Endothelial cell of umbilical vein (primary cell): ENCODE data around the gene LRRC8C.

Experiments
- CTCF ChIP-seq, 2 donors: IDR thresholded peaks; 1 replicate in 1 of 2; 2 replicates in 1 of 2; pipeline ENCODE4 v1.5.1; 2011; ENCODE audit warnings: low read length in 2 of 2, mild to moderate bottlenecking in 2 of 2, moderate library complexity in 2 of 2, control low read depth in 1 of 2, inconsistent platforms in 1 of 2, low read depth in 1 of 2; ENCODE audit not compliant: insufficient read depth in 1 of 2; ENCODE audit errors: extremely low read depth in 1 of 2
- EZH2 ChIP-seq: IDR thresholded peaks from 2 replicates; pipeline ENCODE4 v1.6.1; 2012; ENCODE audit warnings: borderline replicate concordance, low read depth, mild to moderate bottlenecking, moderate library complexity, low read length, inconsistent platforms; ENCODE audit not compliant: severe bottlenecking
- MAX ChIP-seq: IDR thresholded peaks from 2 replicates; pipeline ENCODE4 v1.6.1; 2011; ENCODE audit not compliant: insufficient read depth, insufficient read length
- POLR2A ChIP-seq: IDR thresholded peaks from 2 replicates; pipeline ENCODE4 v1.6.1; 2012; ENCODE audit warnings: low read depth, mild to moderate bottlenecking, control low read depth, low read length
- POLR2AphosphoS5 ChIP-seq: IDR thresholded peaks from 2 replicates; pipeline ENCODE4 v1.6.1; 2012; ENCODE audit warnings: low read depth, mild to moderate bottlenecking, control low read depth, low read length, moderate library complexity; ENCODE audit not compliant: insufficient read depth

GRCh38 chr1:89692601-89693521 lies 59.9 kb downstream of the LRRC8C start:
- TF ChIP-seq CTCF (IDR thresholded peaks at IDR 0.05; ENCODE audit: extremely low read depth in 1 of 2, insufficient read depth in 1 of 2, low read depth in 1 of 2, low read length in 2 of 2) (no peak), MAX (peak; percentile 8), POLR2A (peak; percentile 76), EZH2 (no peak), POLR2AphosphoS5 (peak; percentile 85)
